Pancreas (tissue), 10 donors: Measurements from ENCODE around the gene TMEM176B. TPM values are rescaled to one million over a fixed set of nuclear protein-coding genes. Genes with fewer than 3 reads are reported as not detected.
A peak's percentile ranks its signal among the peaks of the same experiment; 100 is the strongest.

Experiments
- ATAC-seq, 4 donors: fragments of 200-7000 bp; cut with Tn5 transposase; one replicate each; pipeline versions ENCODE4 v1.8.0 to v1.9.1; 2020; ENCODE audit warnings: mild to moderate bottlenecking in 4 of 4, moderate library complexity in 4 of 4
- DNase-seq, 6 donors: peaks; one replicate each; pipeline ENCODE4 v3.0.0-alpha.2; 2020
- FAIRE-seq: peaks from 2 replicates; lab custom pipeline; 2012; peaks lifted over from hg19 to GRCh38; lab: Jason Lieb, UNC
- H3K27ac ChIP-seq, 4 donors: fragments of 200-600 bp; sonication (generic); 1 replicate in 3 of 4; 2 replicates in 1 of 4; pipeline versions ENCODE4 v1.5.0 to v1.8.0; 2020
- H3K27me3 ChIP-seq, 4 donors: fragments of 200-600 bp; one replicate each; pipeline ENCODE4 v1.8.0; 2021
- H3K36me3 ChIP-seq, 3 donors: fragments of 200-600 bp; sonication (generic) in 1 of 3; one replicate each; pipeline versions ENCODE4 v1.5.0 to v1.8.0; 2020 to 2021
- H3K4me1 ChIP-seq, 3 donors: fragments of 200-600 bp; one replicate each; pipeline ENCODE4 v1.8.0; 2021
- H3K4me3 ChIP-seq, 4 donors: fragments of 200-600 bp; sonication (generic) in 2 of 4; one replicate each; pipeline versions ENCODE4 v1.5.0 to v1.8.0; 2020 to 2021
- H3K9me3 ChIP-seq, 4 donors: fragments of 200-600 bp; one replicate each; pipeline ENCODE4 v1.8.0; 2021
- CTCF ChIP-seq, 4 donors: fragments of 200-600 bp; sonication (generic) in 3 of 4; IDR thresholded peaks; one replicate each; pipeline versions ENCODE4 v1.5.0 to v1.8.0; 2021; ENCODE audit warnings: antibody characterized with exemption in 4 of 4
- WGBS, 2 donors: extraction: QIAGEN DNeasy Blood & Tissue Kit; methylation state at CpG; one replicate each; pipeline ENCODE4 v1.1.7; 2013; 5-methylcytosine and 5-hydroxymethylcytosine counted together
- intact Hi-C, 3 donors: fragments of 100-400 bp; cut with DNase I; formaldehyde crosslinking; loops; one replicate each; pipeline versions ENCODE4 v1.11.1 to v1.14.2; 2022
- polyA plus RNA-seq, 2 donors: library from polyadenylated mRNA; stranded (reverse); fragments of 200-250 nt; gene quantifications; one replicate each; pipeline ENCODE4 v1.2.3, GENCODE V29; 2013
- total RNA-seq, 6 donors: library from RNA; stranded (reverse); fragmentation: NEBNext Ultra II Directional in 4 of 6; extraction: Animal tissue kit (Norgen Biotek cat#: 25700) in 4 of 6; gene quantifications; one replicate each; pipeline versions ENCODE4 v1.2.1 to v1.2.4, GENCODE V29; 2021 to 2023
- donor health status: healthy with polysubstance abuse.
- donor health status: DM: no; HTN: no; CAD: no; lungs with moderate emphysema.
- donor health status: DM: no; HTN: no; CAD: no.
- donor health status: control.
- donor health status: control.
- donor health status: Bipolar disorder and iron deficiency.
- donor health status: DM: yes; HTN: yes; CAD: no.
- donor health status: DM: no; HTN: no; CAD: no.
- donor health status: DM: no; HTN: no; CAD: no.
- donor health status: DM: yes; HTN: yes; CAD: no.

TMEM176B gene
- total and polyA plus RNA-seq, 8 donors = 16.4 to 83.9 (median 30.5) TPM

- no peak overlapping the region for H3K4me3 ChIP-seq
- no peak overlapping the region for H3K27ac ChIP-seq
- H3K36me3 ChIP-seq = no peaks in the 10 kb centered on the region
- no peaks in the 10 kb centered on the region for H3K9me3 ChIP-seq
- FAIRE-seq (no peak), ATAC-seq (no peak), DNase-seq (no peak)
- intact Hi-C loops = no loop called here
- H3K4me1 ChIP-seq = peaks cover 0 to 4% (median 3%) of the 10 kb centered on the region in 3 donors
- H3K27me3 ChIP-seq = no peaks in the 10 kb centered on the region
- WGBS, 2 donors = 69 to 71% methylated on average over 4 of the region's 4 CpGs
- TF ChIP-seq CTCF (IDR thresholded peaks at IDR 0.05) = no peak
Observed at GRCh38 chr7:150769768-150770167, 30.4 kb downstream of the TMEM176B start.

GRCh38 chr7:150766334-150766709 is 33.8 kb downstream of the TMEM176B start:
- TF ChIP-seq CTCF (IDR thresholded peaks at IDR 0.05) = no peak
- Histone ChIP-seq H3K27ac (peak overlapping the region in 1 of 4 donors; percentile 9), H3K36me3 (no peaks in the 10 kb centered on the region), H3K27me3 (no peaks in the 10 kb centered on the region), H3K4me3 (no peak overlapping the region), H3K4me1 (peaks cover 0 to 4% (median 3%) of the 10 kb centered on the region in 3 donors), H3K9me3 (no peaks in the 10 kb centered on the region)
- intact Hi-C loops = no loop called here
- ATAC-seq = peak in 2 of 4 donors; percentile 63 to 73
- no peak for FAIRE-seq
- DNase-seq = no peak

- peaks cover 0 to 4% (median 0%) of the 10 kb centered on the region in 3 donors for H3K4me1 ChIP-seq
- H3K4me3 ChIP-seq = no peak overlapping the region
- WGBS, 2 donors = 31 to 47% methylated on average over 1 of the region's 1 CpG
- H3K27ac ChIP-seq = no peak overlapping the region
- no peaks in the 10 kb centered on the region for H3K27me3 ChIP-seq
- intact Hi-C loops = no loop called here
- H3K9me3 ChIP-seq = no peaks in the 10 kb centered on the region
- no peaks in the 10 kb centered on the region for H3K36me3 ChIP-seq
- TF ChIP-seq CTCF (IDR thresholded peaks at IDR 0.05) = no peak
- ATAC-seq (no peak), FAIRE-seq (no peak), DNase-seq (no peak)
Observed at GRCh38 chr7:150759479-150759878, 40.7 kb downstream of the TMEM176B start.

GRCh38 chr7:150756858-150757257 is 43.3 kb downstream of the TMEM176B start:
- intact Hi-C loops = no loop called here
- Histone ChIP-seq H3K4me1 (peaks cover 0 to 8% (median 0%) of the 10 kb centered on the region in 3 donors), H3K27ac (no peak overlapping the region), H3K4me3 (no peak overlapping the region), H3K9me3 (no peaks in the 10 kb centered on the region), H3K36me3 (no peaks in the 10 kb centered on the region), H3K27me3 (no peaks in the 10 kb centered on the region)
- FAIRE-seq (peak; percentile 66), ATAC-seq (peak in 3 of 4 donors; percentile 51 to 61 (median 54)), DNase-seq (no peak)
- peak in 1 of 4 donors; percentile 14 for TF ChIP-seq CTCF (IDR thresholded peaks at IDR 0.05)
- 16 to 53% methylated on average over 1 of the region's 1 CpG for WGBS, 2 donors

- no peaks in the 10 kb centered on the region for H3K9me3 ChIP-seq
- TF ChIP-seq CTCF (IDR thresholded peaks at IDR 0.05) = no peak
- no peak for ATAC-seq
- WGBS, 2 donors = 60 to 62% methylated on average over 3 of the region's 3 CpGs
- no peaks in the 10 kb centered on the region for H3K36me3 ChIP-seq
- no peak overlapping the region for H3K4me3 ChIP-seq
- no peak overlapping the region for H3K27ac ChIP-seq
- DNase-seq = no peak
- intact Hi-C loops = no loop called here
- H3K27me3 ChIP-seq = no peaks in the 10 kb centered on the region
- H3K4me1 ChIP-seq = peaks cover 0 to 8% (median 0%) of the 10 kb centered on the region in 3 donors
- FAIRE-seq = no peak
Observed at GRCh38 chr7:150756166-150756565, 44.0 kb downstream of the TMEM176B start.
